OCI-LY7 (cell line): ENCODE results near the gene KCNG1. TPM values are rescaled to one million over a fixed set of nuclear protein-coding genes. Genes with fewer than 3 reads are reported as not detected.

Source experiments
- BruUV-seq: library from RNA; stranded (reverse); fragments of 400-500 nt; replicated peaks from 2 replicates; lab custom pipeline; 2021; lab: Mats Ljungman, UMichigan
- CTCF ChIA-PET: fragments of 300-600 bp; sonication (Branson Sonifier 250); formaldehyde crosslinking; loops from one replicate; lab custom pipeline; 2022; ENCODE audit warnings: antibody characterized with exemption; ENCODE audit not compliant: unreplicated experiment; lab: Charles Lee
- POLR2A ChIA-PET: fragments of 300-600 bp; sonication (Branson Sonifier 250); formaldehyde crosslinking; loops from one replicate; lab custom pipeline; 2022; ENCODE audit warnings: antibody characterized with exemption; lab: Charles Lee
- DNase-seq: peaks from one replicate; pipeline ENCODE4 v3.0.0-alpha.2; 2015; ENCODE audit warnings: low spot score
- H2AFZ ChIP-seq: fragments of 200-600 bp; sonication (generic), shearing (Covaris generic); 2 replicates; pipeline ENCODE4 v1.6.1; 2014; ENCODE audit warnings: mild to moderate bottlenecking, antibody characterized with exemption, low read length, moderate library complexity
- H3K27ac ChIP-seq: fragments of 200-600 bp; sonication (generic); 2 replicates; pipeline ENCODE4 v1.5.1; 2014; ENCODE audit warnings: mixed run types, low read depth, mild to moderate bottlenecking, moderate library complexity, low read length, inconsistent platforms; ENCODE audit not compliant: poor library complexity, severe bottlenecking
- H3K36me3 ChIP-seq: fragments of 200-600 bp; sonication (generic); 2 replicates; pipeline ENCODE4 v1.6.1; 2014; ENCODE audit warnings: mild to moderate bottlenecking, antibody characterized with exemption, low read length, moderate library complexity, mixed read lengths; ENCODE audit not compliant: insufficient read depth
- H3K4me1 ChIP-seq: fragments of 200-600 bp; sonication (generic); 2 replicates; pipeline ENCODE4 v1.5.1; 2014; ENCODE audit warnings: mild to moderate bottlenecking, low read length; ENCODE audit not compliant: insufficient read depth, poor library complexity, severe bottlenecking
- H3K4me2 ChIP-seq: fragments of 200-600 bp; sonication (generic); 2 replicates; pipeline ENCODE4 v1.6.1; 2014; ENCODE audit warnings: mild to moderate bottlenecking, low read length
- H3K4me3 ChIP-seq: fragments of 200-600 bp; sonication (generic); 2 replicates; pipeline ENCODE4 v1.5.1; 2014; ENCODE audit warnings: mild to moderate bottlenecking, low read depth, low read length; ENCODE audit not compliant: poor library complexity, severe bottlenecking
- H3K79me2 ChIP-seq: fragments of 200-600 bp; sonication (generic); 2 replicates; pipeline ENCODE4 v1.6.1; 2016; ENCODE audit warnings: low read depth, mild to moderate bottlenecking, low read length, moderate library complexity, mixed read lengths; ENCODE audit not compliant: insufficient read depth
- H3K9me2 ChIP-seq: fragments of 200-600 bp; sonication (generic); 2 replicates; pipeline ENCODE4 v1.6.1; 2016; ENCODE audit warnings: mild to moderate bottlenecking, low read length, mixed read lengths; ENCODE audit not compliant: insufficient read depth
- H3K9me3 ChIP-seq: fragments of 200-600 bp; sonication (generic); 2 replicates; pipeline ENCODE4 v1.6.1; 2014; ENCODE audit warnings: mild to moderate bottlenecking, mixed run types, low read length, mixed read lengths
- H4K20me1 ChIP-seq: fragments of 200-600 bp; sonication (generic); 2 replicates; pipeline ENCODE4 v1.6.1; 2014; ENCODE audit warnings: mild to moderate bottlenecking, antibody characterized with exemption, low read length, moderate library complexity, mixed read lengths; ENCODE audit not compliant: insufficient read depth
- CTCF ChIP-seq: fragments of 200-600 bp; sonication (generic); conservative IDR thresholded peaks from 2 replicates; pipeline ENCODE4 v1.5.1; 2014; ENCODE audit warnings: mild to moderate bottlenecking, antibody characterized with exemption, low read length, moderate library complexity, mixed read lengths
- EZH2phosphoT487 ChIP-seq: fragments of 200-600 bp; sonication (generic); IDR thresholded peaks from 2 replicates; pipeline ENCODE4 v1.6.1; 2018; ENCODE audit warnings: low read depth, borderline replicate concordance, mild to moderate bottlenecking, mixed run types, antibody characterized with exemption, low read length, moderate library complexity, mixed read lengths
- intact Hi-C: fragments of 100-400 bp; cut with micrococcal nuclease; formaldehyde crosslinking; loops from one replicate; pipeline ENCODE4 v1.10.0; 2022; ENCODE audit not compliant: unreplicated experiment
- total RNA-seq, 2 experiments: library from RNA; depleted of rRNA in 1 of 2; stranded (reverse); fragments of >200 nt in 1 of 2; shearing (Covaris generic) in 1 of 2; gene quantifications; 2 replicates each; pipeline ENCODE4 v1.2.3, GENCODE V29; 2014 to 2022

The KCNG1 gene
- total RNA-seq, 2 experiments from 2014 or later = not detected

- CTCF ChIA-PET = no interaction called here
- no peaks in the 10 kb centered on the region for H3K9me2 ChIP-seq
Observed at GRCh38 chr20:51024761-51025160, 1.9 kb upstream of the KCNG1 start.

GRCh38 chr20:51023617-51024155, 779 bp upstream of the KCNG1 start:
- no TSS peak for BruUV-seq
- H3K27ac ChIP-seq = no peak overlapping the region
- no peak overlapping the region for H3K4me3 ChIP-seq
- TF ChIP-seq EZH2phosphoT487 (no peak), CTCF (no peak)
- H3K36me3 ChIP-seq = no peaks in the 10 kb centered on the region
- ChIA-PET CTCF (no interaction called here), POLR2A (no interaction called here)
- no peaks in the 10 kb centered on the region for H3K9me2 ChIP-seq
- H2AFZ ChIP-seq = no peak overlapping the region
- no peaks in the 10 kb centered on the region for H3K9me3 ChIP-seq
- intact Hi-C loops = no loop called here
- no peaks in the 10 kb centered on the region for H4K20me1 ChIP-seq
- H3K4me2 ChIP-seq = no peak overlapping the region
- no peaks in the 10 kb centered on the region for H3K79me2 ChIP-seq
- no peak for DNase-seq
- H3K4me1 ChIP-seq = no peaks in the 10 kb centered on the region

More at GRCh38 chr20:51024761-51025160, 1.9 kb upstream of the KCNG1 start:
- DNase-seq = no peak
- BruUV-seq = no TSS peak
- no peak overlapping the region for H2AFZ ChIP-seq
- no peaks in the 10 kb centered on the region for H3K36me3 ChIP-seq
- POLR2A ChIA-PET = no interaction called here
- no peak overlapping the region for H3K4me2 ChIP-seq
- H3K79me2 ChIP-seq = no peaks in the 10 kb centered on the region
- no peaks in the 10 kb centered on the region for H3K4me1 ChIP-seq
- intact Hi-C loops = no loop called here
- no peak overlapping the region for H3K4me3 ChIP-seq
- TF ChIP-seq EZH2phosphoT487 = no peak
- no peak for TF ChIP-seq CTCF
- no peaks in the 10 kb centered on the region for H4K20me1 ChIP-seq
- no peaks in the 10 kb centered on the region for H3K9me3 ChIP-seq
- no peak overlapping the region for H3K27ac ChIP-seq

GRCh38 chr20:51022227-51022802, 592 bp downstream of the KCNG1 start:
- no peaks in the 10 kb centered on the region for H3K36me3 ChIP-seq
- DNase-seq = no peak
- H3K27ac ChIP-seq = no peak overlapping the region
- CTCF ChIA-PET = interaction anchor here (0.6 kb wide), 1 partner anchor 8 kb away, joined by 8 read pairs; no protein-coding TSS in a partner anchor
- H4K20me1 ChIP-seq = no peaks in the 10 kb centered on the region
- no peak overlapping the region for H3K4me3 ChIP-seq
- BruUV-seq = no TSS peak
- no peaks in the 10 kb centered on the region for H3K4me1 ChIP-seq
- intact Hi-C loops = no loop called here
- no peaks in the 10 kb centered on the region for H3K9me2 ChIP-seq
- TF ChIP-seq EZH2phosphoT487 (no peak), CTCF (no peak)
- H3K9me3 ChIP-seq = no peaks in the 10 kb centered on the region
- H3K4me2 ChIP-seq = no peak overlapping the region
- POLR2A ChIA-PET = interaction anchor here (0.6 kb wide), 1 partner anchor 107 kb away, joined by 3 read pairs; no protein-coding TSS in a partner anchor
- H2AFZ ChIP-seq = no peak overlapping the region
- no peaks in the 10 kb centered on the region for H3K79me2 ChIP-seq
